Gastroesophageal sphincter (tissue), 3 donors: ENCODE measurements around the gene ODF2.

ENCODE experiments used
- CTCF ChIP-seq, 4 experiments: fragments of 200-600 bp in 2 of 4; fragments of 450-650 bp in 2 of 4; sonication (generic) in 1 of 4; IDR thresholded peaks; one replicate each; pipeline ENCODE4 v1.5.1; 2017 to 2019; ENCODE audit warnings: antibody characterized with exemption in 4 of 4, mild to moderate bottlenecking in 2 of 4, moderate library complexity in 2 of 4
- EP300 ChIP-seq: sonication (generic); formaldehyde crosslinking; IDR thresholded peaks from one replicate; pipeline ENCODE4 v1.6.1; 2017; ENCODE audit warnings: antibody characterized with exemption, mild to moderate bottlenecking
- POLR2A ChIP-seq, 2 donors: fragments of 450-650 bp; IDR thresholded peaks; one replicate each; pipeline ENCODE4 v1.6.1; 2017; ENCODE audit warnings: antibody characterized with exemption in 2 of 2, mild to moderate bottlenecking in 2 of 2, moderate library complexity in 1 of 2
- POLR2AphosphoS5 ChIP-seq: sonication (generic); formaldehyde crosslinking; IDR thresholded peaks from one replicate; pipeline ENCODE4 v1.6.1; 2017; ENCODE audit warnings: antibody characterized with exemption

- TF ChIP-seq CTCF (IDR thresholded peaks at IDR 0.05) = no peak
- no peak for TF ChIP-seq POLR2A (IDR thresholded peaks at IDR 0.05)
- no peak for TF ChIP-seq POLR2AphosphoS5
- no peak for TF ChIP-seq EP300
These were observed 41.3 kb upstream of the ODF2 start for GRCh38 chr9:128414461-128414860.
